SK-N-SH treated with all-trans-retinoic acid at 6 μM for 48 hours (cell line): Measurements from ENCODE around the gene PPP1R1B.

Source experiments
- ATAC-seq: fragments of 200-7000 bp; cut with Tn5 transposase; 3 replicates; pipeline ENCODE4 v1.9.1; 2020; ENCODE audit warnings: mild to moderate bottlenecking, moderate library complexity
- ARNTL ChIP-seq: fragments of 450-650 bp; formaldehyde crosslinking; IDR thresholded peaks from 2 replicates; pipeline ENCODE4 v1.5.0; 2020; ENCODE audit warnings: low read depth, mild to moderate bottlenecking, moderate library complexity, borderline replicate concordance
- BACH2 ChIP-seq: fragments of 250-450 bp; sonication (Bioruptor Pico); IDR thresholded peaks from 2 replicates; pipeline ENCODE4 v1.9.0; 2021; ENCODE audit warnings: mild to moderate bottlenecking, borderline replicate concordance
- CSDC2 ChIP-seq: fragments of 250-450 bp; sonication (Bioruptor Pico); IDR thresholded peaks from 2 replicates; pipeline ENCODE4 v1.5.0; 2020; ENCODE audit warnings: mild to moderate bottlenecking, moderate library complexity
- GLIS3 ChIP-seq: fragments of 250-450 bp; sonication (Bioruptor Pico); IDR thresholded peaks from 2 replicates; pipeline ENCODE4 v1.5.0; 2020; ENCODE audit warnings: mild to moderate bottlenecking, moderate library complexity
- OSR1 ChIP-seq: fragments of 250-450 bp; sonication (Bioruptor Pico); IDR thresholded peaks from 2 replicates; pipeline ENCODE4 v1.8.0; 2022; ENCODE audit warnings: moderate library complexity, mild to moderate bottlenecking, inconsistent platforms
- PPARA ChIP-seq: fragments of 250-450 bp; sonication (Bioruptor Pico); IDR thresholded peaks from 2 replicates; pipeline ENCODE4 v1.5.0; 2020; ENCODE audit warnings: mild to moderate bottlenecking, borderline replicate concordance
- RARB ChIP-seq: fragments of 250-450 bp; sonication (Bioruptor Pico); IDR thresholded peaks from 2 replicates; pipeline ENCODE4 v1.8.0; 2021; ENCODE audit warnings: mild to moderate bottlenecking, moderate library complexity
- TCF4 ChIP-seq: fragments of 250-450 bp; sonication (Bioruptor Pico); IDR thresholded peaks from 2 replicates; pipeline ENCODE4 v1.8.0; 2021; ENCODE audit warnings: mild to moderate bottlenecking, moderate library complexity, borderline replicate concordance
- ZC3H10 ChIP-seq: fragments of 250-450 bp; sonication (Bioruptor Pico); IDR thresholded peaks from 2 replicates; pipeline ENCODE4 v1.5.1; 2021; ENCODE audit warnings: mild to moderate bottlenecking, moderate library complexity
- ZFP3 ChIP-seq: fragments of 250-450 bp; sonication (Bioruptor Pico); IDR thresholded peaks from 2 replicates; pipeline ENCODE4 v1.5.0; 2020; ENCODE audit warnings: mild to moderate bottlenecking, moderate library complexity
- ZNF565 ChIP-seq: fragments of 450-650 bp; formaldehyde crosslinking; conservative IDR thresholded peaks from 2 replicates; pipeline ENCODE4 v1.5.0; 2020; ENCODE audit warnings: low read depth, mild to moderate bottlenecking, moderate library complexity
- ZNF70 ChIP-seq: fragments of 450-650 bp; formaldehyde crosslinking; IDR thresholded peaks from 2 replicates; pipeline ENCODE4 v1.5.0; 2020; ENCODE audit warnings: mild to moderate bottlenecking, moderate library complexity
- ZNF8 ChIP-seq: fragments of 450-650 bp; formaldehyde crosslinking; IDR thresholded peaks from 2 replicates; pipeline ENCODE4 v1.5.0; 2020; ENCODE audit warnings: mild to moderate bottlenecking, moderate library complexity
- TF ChIP-seq, protein P1 (sequence below): fragments of 250-450 bp; sonication (Bioruptor Pico); IDR thresholded peaks from 2 replicates; pipeline ENCODE4 v1.8.0; 2021; ENCODE audit warnings: low read depth, mild to moderate bottlenecking, moderate library complexity, borderline replicate concordance
- TF ChIP-seq, protein P2 (sequence below): fragments of 250-450 bp; sonication (Bioruptor Pico); IDR thresholded peaks from 2 replicates; pipeline ENCODE4 v1.5.0; 2020; ENCODE audit warnings: mild to moderate bottlenecking, moderate library complexity

The PPP1R1B gene

DNA sequence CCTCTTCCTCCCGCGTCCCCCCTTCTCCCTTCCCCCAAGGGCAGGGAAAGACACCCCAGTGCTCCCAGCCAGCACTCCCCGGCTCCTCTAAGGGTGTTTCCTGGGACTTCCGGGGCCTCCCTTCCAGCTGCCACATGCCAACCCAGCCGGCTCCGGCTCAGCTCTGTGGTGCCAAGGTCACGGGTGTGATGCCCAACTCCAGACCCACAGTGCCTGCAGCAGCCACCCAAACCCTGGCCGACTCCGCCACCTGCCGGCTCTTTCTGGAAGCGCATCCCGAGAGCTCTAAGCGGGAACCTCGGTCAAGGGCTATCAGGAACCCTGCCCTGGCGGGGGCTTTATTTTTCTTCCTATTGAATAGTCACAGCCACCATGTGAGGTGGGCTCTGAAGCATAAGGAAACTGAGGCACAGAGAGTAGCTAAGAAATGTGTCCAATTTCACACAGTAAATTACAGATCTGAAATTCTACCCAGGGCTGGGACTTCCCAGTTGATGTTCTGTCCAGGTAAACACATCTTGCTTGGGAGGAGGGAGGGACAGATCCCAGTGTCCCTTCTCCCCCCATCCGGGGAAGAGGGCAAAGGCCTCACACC is 3.3 kb upstream of the PPP1R1B start (continued):
- TF ChIP-seq, protein P1, sequence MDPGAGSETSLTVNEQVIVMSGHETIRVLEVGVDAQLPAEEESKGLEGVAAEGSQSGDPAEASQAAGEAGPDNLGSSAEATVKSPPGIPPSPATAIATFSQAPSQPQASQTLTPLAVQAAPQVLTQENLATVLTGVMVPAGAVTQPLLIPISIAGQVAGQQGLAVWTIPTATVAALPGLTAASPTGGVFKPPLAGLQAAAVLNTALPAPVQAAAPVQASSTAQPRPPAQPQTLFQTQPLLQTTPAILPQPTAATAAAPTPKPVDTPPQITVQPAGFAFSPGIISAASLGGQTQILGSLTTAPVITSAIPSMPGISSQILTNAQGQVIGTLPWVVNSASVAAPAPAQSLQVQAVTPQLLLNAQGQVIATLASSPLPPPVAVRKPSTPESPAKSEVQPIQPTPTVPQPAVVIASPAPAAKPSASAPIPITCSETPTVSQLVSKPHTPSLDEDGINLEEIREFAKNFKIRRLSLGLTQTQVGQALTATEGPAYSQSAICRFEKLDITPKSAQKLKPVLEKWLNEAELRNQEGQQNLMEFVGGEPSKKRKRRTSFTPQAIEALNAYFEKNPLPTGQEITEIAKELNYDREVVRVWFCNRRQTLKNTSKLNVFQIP (CRISPR knock-in tag) = no peak
- TF ChIP-seq ZFP3 = no peak

DNA sequence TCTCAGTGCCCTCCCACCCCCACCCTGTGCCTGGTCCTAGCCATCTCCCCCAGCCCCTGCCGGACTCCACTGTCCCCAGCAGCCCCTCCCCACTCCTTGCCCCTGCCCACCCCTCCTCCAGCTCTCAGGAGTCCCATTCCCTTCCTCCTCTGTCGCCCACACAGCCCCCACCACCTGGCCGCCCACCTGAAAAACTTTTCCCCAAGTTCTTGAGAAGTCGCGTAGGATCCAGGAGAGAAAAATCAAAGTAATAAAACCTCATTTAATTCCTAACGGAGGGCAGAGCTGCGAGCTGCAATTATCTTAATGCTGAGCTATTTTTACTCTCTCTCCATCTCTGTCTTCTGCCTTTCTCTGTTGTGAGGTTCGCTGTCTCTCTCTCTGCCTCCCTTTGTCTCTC is 2.4 kb upstream of the PPP1R1B start:
- no peak for ATAC-seq

DNA sequence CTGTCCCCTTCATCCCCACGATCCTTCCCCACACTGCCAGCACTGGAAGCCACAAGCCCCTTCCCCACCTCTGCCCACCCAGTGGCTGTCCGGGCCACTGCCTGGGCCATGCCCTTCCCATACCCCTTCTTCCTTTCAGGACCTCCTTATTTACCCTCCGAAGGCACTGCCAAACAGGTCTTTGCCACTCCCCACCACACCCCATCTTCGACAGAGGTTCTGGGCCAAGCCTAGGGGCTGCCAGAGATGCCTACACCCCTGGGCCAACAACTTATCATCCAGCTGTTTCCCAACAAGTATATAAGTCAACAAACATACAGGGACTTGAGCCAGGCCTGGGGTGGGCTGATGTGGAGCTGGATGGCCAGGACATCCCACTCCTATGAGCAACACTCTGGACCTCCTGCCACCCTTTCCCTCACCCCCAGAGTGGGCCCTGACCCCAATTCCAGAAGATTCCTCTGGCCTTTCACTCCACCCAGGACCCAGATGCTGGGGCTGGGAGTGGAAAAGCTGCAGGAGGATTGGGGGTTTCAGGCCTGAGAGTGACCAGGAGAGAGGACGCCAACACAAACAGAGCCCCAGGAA is 1.5 kb upstream of the PPP1R1B start:
- ATAC-seq = no peak
- no peak for TF ChIP-seq ARNTL (CRISPR knock-in tag)
- TF ChIP-seq ZNF8 = no peak

More for the DNA sequence above, 2.4 kb upstream of the PPP1R1B start:
- TF ChIP-seq ZNF565 (CRISPR knock-in tag) = no peak
- TF ChIP-seq, protein P2, sequence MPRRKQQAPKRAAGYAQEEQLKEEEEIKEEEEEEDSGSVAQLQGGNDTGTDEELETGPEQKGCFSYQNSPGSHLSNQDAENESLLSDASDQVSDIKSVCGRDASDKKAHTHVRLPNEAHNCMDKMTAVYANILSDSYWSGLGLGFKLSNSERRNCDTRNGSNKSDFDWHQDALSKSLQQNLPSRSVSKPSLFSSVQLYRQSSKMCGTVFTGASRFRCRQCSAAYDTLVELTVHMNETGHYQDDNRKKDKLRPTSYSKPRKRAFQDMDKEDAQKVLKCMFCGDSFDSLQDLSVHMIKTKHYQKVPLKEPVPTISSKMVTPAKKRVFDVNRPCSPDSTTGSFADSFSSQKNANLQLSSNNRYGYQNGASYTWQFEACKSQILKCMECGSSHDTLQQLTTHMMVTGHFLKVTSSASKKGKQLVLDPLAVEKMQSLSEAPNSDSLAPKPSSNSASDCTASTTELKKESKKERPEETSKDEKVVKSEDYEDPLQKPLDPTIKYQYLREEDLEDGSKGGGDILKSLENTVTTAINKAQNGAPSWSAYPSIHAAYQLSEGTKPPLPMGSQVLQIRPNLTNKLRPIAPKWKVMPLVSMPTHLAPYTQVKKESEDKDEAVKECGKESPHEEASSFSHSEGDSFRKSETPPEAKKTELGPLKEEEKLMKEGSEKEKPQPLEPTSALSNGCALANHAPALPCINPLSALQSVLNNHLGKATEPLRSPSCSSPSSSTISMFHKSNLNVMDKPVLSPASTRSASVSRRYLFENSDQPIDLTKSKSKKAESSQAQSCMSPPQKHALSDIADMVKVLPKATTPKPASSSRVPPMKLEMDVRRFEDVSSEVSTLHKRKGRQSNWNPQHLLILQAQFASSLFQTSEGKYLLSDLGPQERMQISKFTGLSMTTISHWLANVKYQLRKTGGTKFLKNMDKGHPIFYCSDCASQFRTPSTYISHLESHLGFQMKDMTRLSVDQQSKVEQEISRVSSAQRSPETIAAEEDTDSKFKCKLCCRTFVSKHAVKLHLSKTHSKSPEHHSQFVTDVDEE (CRISPR knock-in tag) = no peak

DNA sequence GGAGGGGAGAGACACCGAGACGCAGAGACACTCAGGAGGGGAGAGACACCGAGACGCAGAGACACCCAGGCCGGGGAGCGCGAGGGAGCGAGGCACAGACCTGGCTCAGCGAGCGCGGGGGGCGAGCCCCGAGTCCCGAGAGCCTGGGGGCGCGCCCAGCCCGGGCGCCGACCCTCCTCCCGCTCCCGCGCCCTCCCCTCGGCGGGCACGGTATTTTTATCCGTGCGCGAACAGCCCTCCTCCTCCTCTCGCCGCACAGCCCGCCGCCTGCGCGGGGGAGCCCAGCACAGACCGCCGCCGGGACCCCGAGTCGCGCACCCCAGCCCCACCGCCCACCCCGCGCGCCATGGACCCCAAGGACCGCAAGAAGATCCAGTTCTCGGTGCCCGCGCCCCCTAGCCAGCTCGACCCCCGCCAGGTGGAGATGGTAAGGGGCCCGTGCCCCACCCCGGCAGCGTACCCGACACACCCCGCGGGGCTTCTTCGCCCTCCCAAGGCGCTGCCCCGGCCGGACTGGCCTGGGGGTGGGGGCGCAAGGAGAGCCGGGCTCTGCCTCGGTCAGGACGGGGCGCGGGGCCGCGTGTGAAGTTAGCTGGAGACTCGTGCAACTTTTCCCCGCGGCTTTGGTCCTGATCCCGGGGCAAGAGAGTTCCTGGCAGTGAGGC is 427 bp downstream of the PPP1R1B start:
- TF ChIP-seq ZNF70 = no peak
- no peak for TF ChIP-seq TCF4 (CRISPR knock-in tag)
- no peak for TF ChIP-seq RARB
- ATAC-seq = no peak

DNA sequence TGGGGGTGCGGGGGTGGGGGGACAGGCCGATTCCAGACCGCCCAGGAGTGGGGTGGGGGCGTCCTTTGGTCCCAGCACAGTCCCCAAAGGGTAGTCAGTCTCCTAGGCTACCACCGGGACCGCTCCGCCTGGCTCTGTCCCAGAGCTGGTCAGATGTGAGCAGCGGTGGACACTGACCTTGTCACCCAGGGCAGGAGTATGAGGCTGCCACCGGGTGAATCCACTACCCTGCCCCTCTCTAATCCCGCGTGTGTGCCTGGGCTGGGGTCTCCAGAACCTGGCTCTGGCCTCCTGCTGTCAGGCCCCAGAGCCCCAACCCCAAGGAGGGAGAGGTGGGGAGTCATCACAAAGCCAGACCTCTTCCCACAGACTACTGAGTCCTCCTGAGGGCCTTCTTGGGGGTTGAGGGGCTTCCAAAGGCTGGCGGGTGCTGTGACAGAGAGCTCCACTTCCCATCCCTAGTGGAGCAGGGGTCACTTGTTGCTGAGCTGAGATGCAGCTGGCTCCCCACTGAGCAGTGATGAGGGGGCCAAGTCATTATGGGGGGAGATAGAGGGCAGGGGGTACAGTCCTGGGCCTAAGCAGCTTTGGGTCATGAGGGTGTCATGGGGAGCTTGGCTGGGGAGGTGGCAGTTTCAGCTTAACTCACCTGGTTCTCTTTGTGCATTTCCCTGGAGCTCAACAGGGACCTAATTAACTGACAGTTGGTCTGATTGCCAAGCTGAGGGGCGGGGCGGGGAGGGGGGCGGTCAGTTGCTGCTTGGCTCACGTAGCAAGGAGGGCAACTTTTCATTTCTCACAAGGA is 1.2 kb downstream of the PPP1R1B start:
- TF ChIP-seq ZFP3 = no peak
- no peak for TF ChIP-seq GLIS3 (CRISPR knock-in tag)
- TF ChIP-seq ARNTL (CRISPR knock-in tag) = no peak
- no peak for TF ChIP-seq ZC3H10 (CRISPR knock-in tag)
- no peak for TF ChIP-seq OSR1 (CRISPR knock-in tag)
- no peak for TF ChIP-seq CSDC2 (CRISPR knock-in tag)
- TF ChIP-seq RARB = no peak
- ATAC-seq = no peak

DNA sequence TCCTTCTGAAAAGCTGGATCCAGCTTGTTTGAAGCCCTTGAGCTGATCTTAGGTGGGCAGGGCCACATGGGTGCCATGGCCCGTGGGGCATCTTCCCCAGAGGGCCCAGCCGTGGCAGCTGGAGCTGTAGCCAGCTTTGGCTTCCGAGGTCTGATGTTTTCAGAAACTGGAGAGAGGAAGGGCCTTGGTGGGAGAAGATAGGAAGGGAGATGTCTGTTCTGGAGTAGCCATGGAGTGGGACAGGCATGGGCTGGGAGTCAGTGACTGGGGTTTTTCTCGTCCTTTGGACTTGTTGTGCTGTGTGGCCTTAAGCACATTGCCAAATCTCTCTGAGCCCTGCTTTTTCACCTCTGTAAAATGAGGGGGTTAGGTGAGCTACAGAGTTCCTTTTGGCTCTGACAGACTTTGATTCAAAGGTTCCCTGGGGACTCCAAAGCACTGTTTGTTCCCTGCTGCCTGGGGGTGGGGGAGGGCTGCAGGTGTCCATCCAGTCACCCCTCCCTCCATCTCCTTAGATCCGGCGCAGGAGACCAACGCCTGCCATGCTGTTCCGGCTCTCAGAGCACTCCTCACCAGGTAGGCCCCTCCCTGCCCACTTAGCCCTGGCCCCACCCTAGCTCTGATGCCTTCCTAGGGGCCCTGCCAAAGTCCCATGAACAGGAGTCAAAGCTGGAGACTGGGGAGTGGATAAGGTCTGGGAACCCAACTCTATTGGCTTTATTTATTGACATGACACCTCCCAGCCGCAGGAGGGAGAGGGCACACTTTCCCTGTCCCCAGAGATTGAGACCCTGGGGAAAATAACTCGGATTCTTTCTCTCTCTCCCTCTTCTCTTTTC is 2.1 kb downstream of the PPP1R1B start:
- no peak for ATAC-seq
- TF ChIP-seq OSR1 (CRISPR knock-in tag) (no peak), BACH2 (CRISPR knock-in tag) (no peak), ZNF565 (CRISPR knock-in tag) (no peak), ARNTL (CRISPR knock-in tag) (no peak), ZNF70 (no peak), PPARA (CRISPR knock-in tag) (no peak)
- TF ChIP-seq, protein P2 (CRISPR knock-in tag) = no peak
- TF ChIP-seq, all 23 proteins: peak for 0
